Mucosa of rectum (tissue), 2 donors: Measurements from ENCODE around the gene SFXN5.
A peak's percentile ranks its signal among the peaks of the same experiment; 100 is the strongest.
"Not testable (repeated sequence)": the region's sequence is repeated elsewhere in the genome, so short reads cannot be mapped to it uniquely, and the experiment has no call there.

Experiments
- H3K27ac ChIP-seq, 2 donors: one replicate each; pipeline ENCODE4 v1.7.0; 2013; ENCODE audit warnings: inconsistent platforms in 2 of 2, low read depth in 2 of 2, low read length in 2 of 2
- H3K27me3 ChIP-seq, 2 donors: one replicate each; pipeline ENCODE4 v1.7.0; 2013; ENCODE audit warnings: low read length in 2 of 2; ENCODE audit not compliant: control insufficient read depth in 2 of 2, insufficient read depth in 2 of 2
- H3K36me3 ChIP-seq, 2 donors: one replicate each; pipeline ENCODE4 v1.7.0; 2013; ENCODE audit warnings: low read length in 2 of 2; ENCODE audit not compliant: control insufficient read depth in 2 of 2, insufficient read depth in 2 of 2
- H3K4me1 ChIP-seq, 2 donors: one replicate each; pipeline ENCODE4 v1.7.0; 2013; ENCODE audit warnings: low read length in 2 of 2, mild to moderate bottlenecking in 1 of 2; ENCODE audit not compliant: control insufficient read depth in 2 of 2, insufficient read depth in 2 of 2
- H3K4me3 ChIP-seq, 2 donors: one replicate each; pipeline ENCODE4 v1.7.0; 2013; ENCODE audit warnings: low read length in 2 of 2
- H3K9ac ChIP-seq, 2 donors: one replicate each; pipeline ENCODE4 v1.7.0; 2013; ENCODE audit warnings: low read length in 2 of 2, low read depth in 1 of 2, mild to moderate bottlenecking in 1 of 2
- H3K9me3 ChIP-seq, 2 donors: one replicate each; pipeline ENCODE4 v1.7.0; 2013; ENCODE audit warnings: low read length in 2 of 2; ENCODE audit not compliant: control insufficient read depth in 2 of 2
- donor health status: healthy.
- donor health status: Normal muscosa, but diverticular disease.

Gene SFXN5, protein sequence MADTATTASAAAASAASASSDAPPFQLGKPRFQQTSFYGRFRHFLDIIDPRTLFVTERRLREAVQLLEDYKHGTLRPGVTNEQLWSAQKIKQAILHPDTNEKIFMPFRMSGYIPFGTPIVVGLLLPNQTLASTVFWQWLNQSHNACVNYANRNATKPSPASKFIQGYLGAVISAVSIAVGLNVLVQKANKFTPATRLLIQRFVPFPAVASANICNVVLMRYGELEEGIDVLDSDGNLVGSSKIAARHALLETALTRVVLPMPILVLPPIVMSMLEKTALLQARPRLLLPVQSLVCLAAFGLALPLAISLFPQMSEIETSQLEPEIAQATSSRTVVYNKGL

DNA sequence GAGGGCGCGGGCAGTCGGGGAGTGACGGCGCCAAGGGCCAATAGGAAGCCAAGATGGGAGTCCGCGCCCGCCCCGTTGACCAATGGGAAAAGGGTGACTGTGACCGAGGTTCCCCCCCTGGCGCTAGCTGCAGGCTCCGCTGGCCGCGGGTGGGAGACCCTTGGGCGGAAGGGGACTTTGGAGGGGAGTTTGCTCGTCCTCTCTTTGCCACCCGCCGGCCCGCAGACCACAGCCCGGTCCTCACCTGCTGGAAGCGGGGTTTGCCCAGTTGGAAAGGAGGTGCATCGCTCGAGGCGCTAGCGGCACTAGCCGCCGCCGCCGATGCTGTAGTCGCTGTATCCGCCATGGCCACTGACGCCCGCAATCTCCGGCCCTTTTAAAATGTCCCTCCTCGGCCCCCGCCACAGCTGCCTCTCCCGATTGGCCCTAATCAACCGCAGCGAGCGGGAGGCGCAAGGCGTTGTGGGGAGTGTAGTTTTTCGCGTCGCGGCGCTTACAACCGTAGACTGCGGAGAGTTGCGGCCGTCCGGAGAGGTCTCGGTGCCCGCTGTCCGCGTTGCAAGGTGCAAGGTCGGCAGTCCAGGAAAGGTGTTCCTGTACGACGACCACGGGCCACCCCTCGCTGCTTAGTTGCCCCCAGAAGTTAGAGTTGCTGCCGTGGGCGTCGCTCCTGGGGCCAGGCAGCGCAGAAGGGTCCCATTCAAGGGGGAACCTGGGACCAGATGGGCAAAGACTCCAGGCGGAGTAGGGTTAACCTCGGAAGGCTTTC lies at the start of gene SFXN5:
Gene SFXN5 (minus strand): TSS at position 353 of the 769 bp plus-strand sequence. CDS start 7 bp downstream, at position 346.
- Histone ChIP-seq H3K27me3 (no peaks in the 10 kb centered on the region), H3K27ac (peak within 1 kb of the TSS; percentile 93 to 96), H3K9me3 (no peaks in the 10 kb centered on the region), H3K36me3 (no peaks in the 10 kb centered on the region), H3K4me3 (peak within 1 kb of the TSS; percentile 87 to 99), H3K9ac (peak within 1 kb of the TSS; percentile 84 to 93), H3K4me1 (peaks cover 12% of the 10 kb centered on the region in 2 donors)

DNA sequence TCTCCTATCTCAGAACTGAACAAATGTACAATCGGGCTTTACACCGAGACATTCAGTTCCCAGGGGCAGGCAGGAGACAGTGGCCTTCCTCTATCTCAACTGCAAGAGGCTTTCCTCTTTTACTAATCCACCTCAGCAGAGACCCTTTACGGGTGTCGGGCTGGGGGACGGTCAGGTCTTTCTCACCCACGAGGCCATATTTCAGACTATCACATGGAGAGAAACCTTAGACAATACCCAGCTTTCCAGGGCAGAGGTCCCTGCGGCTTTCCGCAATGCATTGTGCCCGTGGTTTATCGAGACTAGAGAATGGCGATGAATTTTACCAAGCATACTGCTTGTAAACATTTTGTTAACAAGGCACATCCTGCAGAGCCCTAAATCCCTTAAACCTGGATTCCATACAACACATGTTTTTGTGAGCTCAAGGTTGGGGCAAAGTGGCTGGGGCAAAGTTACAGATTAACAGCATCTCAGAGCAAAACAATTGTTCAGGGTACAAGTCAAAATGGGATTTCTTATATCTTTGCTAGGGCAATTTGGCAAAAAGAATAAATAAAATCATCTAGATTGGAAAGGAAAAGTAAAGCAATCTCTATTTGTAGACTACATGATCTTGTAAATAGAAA lies 48.2 kb upstream of the SFXN5 start:
- not testable (repeated sequence) for H3K27ac ChIP-seq, H3K4me1 ChIP-seq, H3K4me3 ChIP-seq

DNA sequence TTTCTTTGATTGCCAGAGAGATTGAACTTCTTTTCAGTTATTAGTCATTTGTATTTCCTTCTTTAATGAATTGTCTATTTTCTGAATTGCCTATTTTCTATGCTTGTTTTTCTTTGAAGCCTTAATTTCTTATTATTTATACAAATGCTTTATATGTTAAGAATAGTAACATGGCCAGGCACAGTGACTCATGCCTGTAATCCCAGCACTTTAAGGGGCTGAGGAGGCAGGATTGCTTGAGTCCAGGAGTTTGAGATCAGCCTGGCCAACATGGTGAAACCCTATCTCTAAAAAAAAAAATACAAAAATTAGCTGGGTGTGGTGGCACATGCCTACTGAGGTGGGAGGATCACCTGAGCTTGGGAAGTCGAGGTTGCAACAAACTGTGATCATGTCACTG lies 45.9 kb upstream of the SFXN5 start:
- H3K4me3 ChIP-seq, result no peak overlapping the region
- no peaks in the 10 kb centered on the region for H3K27me3 ChIP-seq
- no peaks in the 10 kb centered on the region for H3K9me3 ChIP-seq
- no peak overlapping the region for H3K9ac ChIP-seq
- H3K36me3 ChIP-seq, result no peaks in the 10 kb centered on the region
- no peaks in the 10 kb centered on the region for H3K4me1 ChIP-seq
- H3K27ac ChIP-seq, result no peak overlapping the region

More for the DNA sequence above, 48.2 kb upstream of the SFXN5 start:
- not testable (repeated sequence) for H3K36me3 ChIP-seq, H3K27me3 ChIP-seq, H3K9ac ChIP-seq, H3K9me3 ChIP-seq

DNA sequence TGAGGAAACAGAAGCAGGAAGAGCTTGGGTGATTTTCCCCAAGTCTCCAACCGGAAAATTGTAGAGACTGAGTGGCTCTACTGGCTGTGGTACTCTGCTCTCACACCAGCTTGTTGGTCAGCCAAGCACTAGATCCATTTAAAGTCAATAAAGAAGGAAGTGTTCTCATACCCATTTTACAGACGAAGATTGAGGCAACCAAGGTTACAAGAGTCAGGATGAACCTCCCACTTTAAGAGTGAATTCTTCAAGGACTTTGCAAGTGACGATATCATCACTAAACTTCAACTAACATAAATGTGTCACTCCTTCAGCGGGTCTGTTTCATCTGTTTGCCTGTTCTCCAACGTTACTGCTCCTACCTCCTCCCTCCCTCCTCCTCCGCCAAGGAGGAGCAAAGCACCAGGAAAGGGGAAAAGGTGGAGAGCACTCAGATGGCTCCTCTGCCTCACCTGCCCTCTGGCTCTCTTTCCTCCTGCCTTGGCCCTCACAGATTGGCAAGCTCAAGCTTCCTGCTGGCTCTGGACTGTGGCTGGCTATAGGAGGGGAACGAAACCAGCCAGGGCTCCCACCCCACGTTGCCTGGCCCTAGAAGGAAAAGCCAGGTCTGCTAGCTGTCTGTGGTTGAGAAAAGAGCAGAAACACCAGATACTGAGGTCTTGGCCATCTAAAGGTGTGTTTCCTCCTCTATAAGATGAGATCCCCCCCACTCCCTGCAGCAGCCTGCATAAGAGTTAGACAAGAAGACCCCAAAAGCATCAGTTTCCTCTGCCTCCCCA lies 44.9 kb upstream of the SFXN5 start:
- no peaks in the 10 kb centered on the region for H3K27me3 ChIP-seq
- no peaks in the 10 kb centered on the region for H3K9me3 ChIP-seq
- H3K36me3 ChIP-seq, result no peaks in the 10 kb centered on the region
- no peak overlapping the region for H3K9ac ChIP-seq
- peaks cover 8 to 9% of the 10 kb centered on the region in 2 donors for H3K4me1 ChIP-seq
- H3K4me3 ChIP-seq, result no peak overlapping the region
- no peak overlapping the region for H3K27ac ChIP-seq

DNA sequence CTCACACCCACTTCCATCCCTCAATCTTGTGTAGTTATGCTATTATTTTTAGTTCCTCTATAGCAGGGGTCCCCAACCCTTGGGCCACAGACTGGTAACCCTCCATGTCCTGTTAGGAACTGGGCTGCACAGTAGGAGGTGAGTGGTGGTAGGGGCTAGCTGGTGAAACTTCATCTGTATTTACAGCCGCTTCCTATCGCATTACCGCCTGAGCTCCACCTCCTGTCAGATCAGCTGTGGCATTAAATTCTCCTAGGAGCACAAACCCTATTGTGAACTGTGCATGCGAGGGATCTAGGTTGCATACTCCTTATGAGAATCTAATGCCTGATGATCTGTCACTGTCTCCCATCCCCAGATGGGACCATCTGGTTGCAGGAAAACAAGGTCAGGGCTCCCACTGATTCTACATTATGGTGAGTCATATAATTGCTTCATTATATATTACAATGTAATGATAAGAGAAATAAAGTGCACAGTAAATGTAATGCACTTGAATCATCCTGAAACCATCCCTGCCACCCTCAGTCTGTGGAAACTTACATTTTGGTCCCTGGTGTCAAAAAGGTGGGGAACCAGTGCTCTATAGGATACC lies 42.9 kb upstream of the SFXN5 start:
- Histone ChIP-seq H3K4me1 (peaks cover 17 to 18% of the 10 kb centered on the region in 2 donors), H3K27me3 (no peaks in the 10 kb centered on the region), H3K27ac (no peak overlapping the region), H3K9ac (no peak overlapping the region), H3K4me3 (no peak overlapping the region), H3K36me3 (no peaks in the 10 kb centered on the region), H3K9me3 (no peaks in the 10 kb centered on the region)

DNA sequence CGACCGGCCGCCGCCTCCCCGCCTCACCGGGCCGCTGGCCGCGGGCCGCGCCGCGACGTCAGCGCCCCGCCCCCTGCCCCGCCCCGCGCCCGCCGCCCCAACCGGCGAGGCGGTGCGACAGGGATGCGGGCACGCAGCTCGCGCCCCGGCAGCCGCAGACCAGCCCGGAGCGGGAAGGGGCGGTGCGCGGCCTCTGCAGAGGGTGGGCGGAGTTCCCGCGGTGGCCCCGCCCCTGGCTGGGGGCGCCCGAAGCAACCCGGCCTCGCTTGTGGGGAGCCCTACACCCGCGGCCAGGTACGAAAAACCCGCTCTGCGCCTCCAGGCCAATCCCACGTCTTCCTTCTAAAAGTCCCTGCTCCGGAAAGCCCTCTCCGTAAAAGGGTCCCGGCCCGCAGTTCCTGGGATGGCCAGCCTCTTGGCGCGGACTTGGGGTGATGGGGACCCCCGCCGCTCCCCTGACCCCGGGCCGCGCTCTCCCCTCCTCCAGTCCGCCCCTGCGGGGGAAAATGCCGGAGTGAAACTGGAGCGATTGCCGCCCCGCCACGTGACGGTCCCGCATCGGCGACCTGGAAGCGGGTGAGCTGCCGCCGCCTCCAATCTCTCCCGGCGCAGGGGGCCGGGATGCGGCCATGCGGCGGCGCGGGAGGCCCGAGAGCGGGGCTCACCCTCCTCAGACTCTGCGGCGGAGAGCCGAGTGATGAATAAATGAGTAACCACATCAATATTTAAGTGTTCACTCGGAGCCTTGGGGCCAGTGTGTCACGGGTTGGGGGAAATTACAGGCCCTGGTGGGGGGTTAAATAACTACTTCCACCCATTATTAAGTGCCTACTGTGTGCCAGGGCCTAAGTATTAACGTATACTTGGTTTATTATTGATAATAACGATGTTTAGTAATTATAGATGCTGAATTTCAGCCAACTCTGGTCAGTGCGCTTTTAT lies 41.7 kb upstream of the SFXN5 start, which contains the start of gene RAB11FIP5:
Gene RAB11FIP5 (minus strand): TSS at position 36 of the 942 bp plus-strand sequence. CDS start 171 bp downstream, outside the sequence.
- peak within 1 kb of the TSS; percentile 74 to 86 for H3K9ac ChIP-seq

DNA sequence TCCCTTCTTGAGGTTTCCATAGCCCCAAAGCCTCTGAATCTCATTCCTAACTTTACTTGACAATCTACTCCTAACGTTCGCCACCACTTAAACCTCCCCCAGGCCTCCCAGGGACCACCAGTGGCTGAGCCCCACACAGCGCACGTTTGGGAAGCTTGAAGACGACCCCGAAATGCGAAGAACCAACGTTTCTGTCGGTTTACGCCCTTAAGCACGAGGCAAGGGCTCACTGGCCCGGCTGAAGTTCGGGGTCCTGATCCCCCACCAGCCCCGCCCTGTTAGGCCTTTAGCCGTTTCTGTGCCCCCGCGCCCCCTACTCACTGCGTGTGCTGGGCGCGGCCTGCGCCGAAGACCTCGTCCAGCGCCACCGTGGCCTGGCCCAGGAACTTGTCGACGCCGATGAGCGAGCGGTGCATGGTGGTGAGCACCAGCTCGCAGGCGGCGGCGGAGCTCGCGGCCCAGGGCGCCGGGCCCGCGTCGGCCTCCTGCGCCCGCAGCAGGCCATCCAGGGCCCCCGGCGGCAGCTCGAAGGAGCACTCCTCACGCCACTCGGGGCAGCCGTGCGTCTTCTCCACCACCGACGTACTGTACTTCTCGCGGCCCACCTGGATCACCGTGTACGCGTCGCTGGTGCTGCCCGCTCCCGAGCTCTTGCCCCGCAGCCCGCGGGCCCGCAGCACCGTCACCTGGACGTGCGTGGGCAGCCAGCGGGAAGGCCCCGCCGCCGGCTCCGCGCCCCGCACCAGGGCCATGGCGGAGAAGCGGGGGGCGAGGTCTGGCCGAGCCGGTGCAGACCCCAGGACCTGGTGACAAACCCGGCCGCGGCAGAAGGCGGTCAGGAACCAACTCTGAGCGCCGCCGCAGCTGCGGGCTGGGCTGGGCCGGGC lies 40.8 kb upstream of the SFXN5 start:
- peak overlapping the region; percentile 73 to 76 for H3K4me3 ChIP-seq
- H3K36me3 ChIP-seq, result no peaks in the 10 kb centered on the region
- H3K27me3 ChIP-seq, result no peaks in the 10 kb centered on the region
- H3K27ac ChIP-seq, result peak overlapping the region; percentile 67 to 70
- peaks cover 18% of the 10 kb centered on the region in 2 donors for H3K4me1 ChIP-seq
- peak overlapping the region; percentile 74 to 86 for H3K9ac ChIP-seq
- no peaks in the 10 kb centered on the region for H3K9me3 ChIP-seq

More for the DNA sequence above, 41.7 kb upstream of the SFXN5 start, which contains the start of gene RAB11FIP5:
- Histone ChIP-seq H3K27me3 (no peaks in the 10 kb centered on the region), H3K27ac (peak within 1 kb of the TSS; percentile 67 to 70), H3K4me1 (peaks cover 17 to 18% of the 10 kb centered on the region in 2 donors), H3K36me3 (no peaks in the 10 kb centered on the region), H3K4me3 (peak within 1 kb of the TSS; percentile 73 to 76), H3K9me3 (no peaks in the 10 kb centered on the region)
